ENCODE results near the gene ADNP. TPM values are rescaled to one million over a fixed set of nuclear protein-coding genes. Genes with fewer than 3 reads are reported as not detected.

The ADNP gene
- total and polyA plus RNA-seq, 2 of the 13 experiments (the other 11 are each of a cell fraction or from before 2014, with no cell fraction given): 21.0 to 21.5 TPM

DNA sequence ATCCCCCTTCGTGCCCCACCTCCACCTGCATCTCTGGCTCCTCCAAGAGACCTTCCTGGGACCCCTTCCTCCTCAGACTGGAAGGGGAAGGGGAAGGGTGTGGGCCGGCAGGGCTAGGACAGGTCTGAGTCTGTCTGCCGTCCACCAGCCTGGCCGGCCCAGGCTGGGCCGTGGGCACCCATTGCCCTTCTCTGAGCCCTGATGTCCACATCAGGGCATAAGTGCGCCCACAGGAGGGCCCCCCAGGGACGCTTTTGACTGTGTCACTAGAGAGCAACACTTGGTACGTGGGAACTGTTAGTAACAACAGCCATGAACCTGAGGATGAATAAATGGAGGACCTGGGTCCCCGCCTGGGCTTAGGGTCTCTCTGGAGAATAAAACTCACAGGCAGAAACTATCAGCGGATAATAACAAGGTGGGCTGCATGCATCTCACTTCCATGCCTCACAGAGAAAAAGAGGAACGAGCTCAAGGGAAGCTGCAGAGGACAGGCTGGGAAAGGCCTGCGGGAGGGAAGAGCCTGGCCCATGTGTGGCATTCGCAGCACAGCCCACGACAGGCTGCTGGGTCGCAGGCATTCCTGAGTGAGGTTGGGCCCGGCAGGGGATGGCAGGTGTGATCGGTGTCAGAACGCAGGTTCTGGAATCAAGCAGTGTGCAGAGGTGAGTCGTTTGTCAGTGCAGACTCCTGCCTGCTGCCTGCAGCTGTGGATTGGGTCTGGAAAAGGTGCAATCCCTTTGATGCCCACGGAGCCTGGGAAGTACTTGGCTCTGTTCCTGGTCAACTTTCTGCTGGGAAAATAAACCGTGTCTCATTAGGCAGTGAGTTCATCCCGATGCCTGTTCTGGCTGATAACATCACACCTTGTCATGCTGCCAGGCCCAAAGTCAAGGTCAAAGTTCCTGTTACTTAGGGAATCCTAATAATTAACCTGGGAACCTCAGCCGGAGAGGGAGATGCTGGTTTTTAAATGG, 75.5 kb downstream of the ADNP start (continued):
- TF ChIP-seq, protein P1, sequence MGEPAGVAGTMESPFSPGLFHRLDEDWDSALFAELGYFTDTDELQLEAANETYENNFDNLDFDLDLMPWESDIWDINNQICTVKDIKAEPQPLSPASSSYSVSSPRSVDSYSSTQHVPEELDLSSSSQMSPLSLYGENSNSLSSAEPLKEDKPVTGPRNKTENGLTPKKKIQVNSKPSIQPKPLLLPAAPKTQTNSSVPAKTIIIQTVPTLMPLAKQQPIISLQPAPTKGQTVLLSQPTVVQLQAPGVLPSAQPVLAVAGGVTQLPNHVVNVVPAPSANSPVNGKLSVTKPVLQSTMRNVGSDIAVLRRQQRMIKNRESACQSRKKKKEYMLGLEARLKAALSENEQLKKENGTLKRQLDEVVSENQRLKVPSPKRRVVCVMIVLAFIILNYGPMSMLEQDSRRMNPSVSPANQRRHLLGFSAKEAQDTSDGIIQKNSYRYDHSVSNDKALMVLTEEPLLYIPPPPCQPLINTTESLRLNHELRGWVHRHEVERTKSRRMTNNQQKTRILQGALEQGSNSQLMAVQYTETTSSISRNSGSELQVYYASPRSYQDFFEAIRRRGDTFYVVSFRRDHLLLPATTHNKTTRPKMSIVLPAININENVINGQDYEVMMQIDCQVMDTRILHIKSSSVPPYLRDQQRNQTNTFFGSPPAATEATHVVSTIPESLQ (CRISPR knock-in tag; conservative IDR thresholded peaks at IDR 0.05): no peak
- TF ChIP-seq SPEN (CRISPR knock-in tag; IDR thresholded peaks at IDR 0.05; ENCODE audit: low read depth) (peak; percentile 27; the same call in 1 of the 2 replicates), CREM (IDR thresholded peaks at IDR 0.05) (no peak), CREM (CRISPR knock-in tag; IDR thresholded peaks at IDR 0.05) (no peak)
- TF ChIP-seq, protein P2, sequence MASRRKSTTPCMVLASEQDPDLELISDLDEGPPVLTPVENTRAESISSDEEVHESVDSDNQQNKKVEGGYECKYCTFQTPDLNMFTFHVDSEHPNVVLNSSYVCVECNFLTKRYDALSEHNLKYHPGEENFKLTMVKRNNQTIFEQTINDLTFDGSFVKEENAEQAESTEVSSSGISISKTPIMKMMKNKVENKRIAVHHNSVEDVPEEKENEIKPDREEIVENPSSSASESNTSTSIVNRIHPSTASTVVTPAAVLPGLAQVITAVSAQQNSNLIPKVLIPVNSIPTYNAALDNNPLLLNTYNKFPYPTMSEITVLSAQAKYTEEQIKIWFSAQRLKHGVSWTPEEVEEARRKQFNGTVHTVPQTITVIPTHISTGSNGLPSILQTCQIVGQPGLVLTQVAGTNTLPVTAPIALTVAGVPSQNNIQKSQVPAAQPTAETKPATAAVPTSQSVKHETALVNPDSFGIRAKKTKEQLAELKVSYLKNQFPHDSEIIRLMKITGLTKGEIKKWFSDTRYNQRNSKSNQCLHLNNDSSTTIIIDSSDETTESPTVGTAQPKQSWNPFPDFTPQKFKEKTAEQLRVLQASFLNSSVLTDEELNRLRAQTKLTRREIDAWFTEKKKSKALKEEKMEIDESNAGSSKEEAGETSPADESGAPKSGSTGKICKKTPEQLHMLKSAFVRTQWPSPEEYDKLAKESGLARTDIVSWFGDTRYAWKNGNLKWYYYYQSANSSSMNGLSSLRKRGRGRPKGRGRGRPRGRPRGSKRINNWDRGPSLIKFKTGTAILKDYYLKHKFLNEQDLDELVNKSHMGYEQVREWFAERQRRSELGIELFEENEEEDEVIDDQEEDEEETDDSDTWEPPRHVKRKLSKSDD (CRISPR knock-in tag; IDR thresholded peaks at IDR 0.05; ENCODE audit: low read depth): peak; percentile 33; the same call in 1 of the 2 replicates

All from HepG2 (cell line).